Mesenchymal stem cell (in vitro differentiated cells and primary cell): ENCODE results near the gene PCDH18.
A peak's percentile ranks its signal among the peaks of the same experiment; 100 is the strongest.

Experiments used
- DNase-seq: peaks from one replicate; pipeline ENCODE4 v3.0.0-alpha.2; 2013
- H2AFZ ChIP-seq: one replicate; pipeline ENCODE4 v1.6.1; 2013; ENCODE audit warnings: low read depth, mild to moderate bottlenecking, control low read depth, inconsistent platforms, low read length, moderate library complexity
- H2AK5ac ChIP-seq: 2 replicates; pipeline ENCODE4 v1.6.1; 2013; ENCODE audit warnings: low read length, moderate library complexity, mild to moderate bottlenecking, inconsistent platforms; ENCODE audit not compliant: severe bottlenecking
- H2BK120ac ChIP-seq: one replicate; pipeline ENCODE4 v1.6.1; 2013; ENCODE audit warnings: low read depth, mild to moderate bottlenecking, inconsistent platforms, low read length, moderate library complexity
- H2BK12ac ChIP-seq, 2 experiments: one replicate each; pipeline ENCODE4 v1.6.1; 2013; ENCODE audit warnings: inconsistent platforms in 2 of 2, low read length in 2 of 2, mild to moderate bottlenecking in 2 of 2, moderate library complexity in 2 of 2, control low read depth in 1 of 2
- H2BK15ac ChIP-seq: one replicate; pipeline ENCODE4 v1.6.1; 2013; ENCODE audit warnings: mild to moderate bottlenecking, low read depth, inconsistent platforms; ENCODE audit not compliant: poor library complexity, severe bottlenecking
- H2BK5ac ChIP-seq: 2 replicates; pipeline ENCODE4 v1.6.1; 2013; ENCODE audit warnings: low read depth, mild to moderate bottlenecking, low read length, control low read depth, inconsistent platforms; ENCODE audit not compliant: poor library complexity, severe bottlenecking
- H3K14ac ChIP-seq, 2 experiments: one replicate each; pipeline ENCODE4 v1.6.1; 2013; ENCODE audit warnings: inconsistent platforms in 2 of 2, low read length in 2 of 2, control low read depth in 1 of 2, mild to moderate bottlenecking in 1 of 2, moderate library complexity in 1 of 2
- H3K18ac ChIP-seq, 2 experiments: one replicate each; pipeline ENCODE4 v1.6.1; 2013; ENCODE audit warnings: inconsistent platforms in 2 of 2, low read length in 2 of 2, control low read depth in 1 of 2, low read depth in 1 of 2, mild to moderate bottlenecking in 1 of 2
- H3K23ac ChIP-seq, 2 experiments: one replicate each; pipeline ENCODE4 v1.6.1; 2013; ENCODE audit warnings: inconsistent platforms in 2 of 2, low read length in 2 of 2, mild to moderate bottlenecking in 2 of 2, moderate library complexity in 2 of 2, control low read depth in 1 of 2
- H3K27ac ChIP-seq: 2 replicates; pipeline ENCODE4 v1.5.1; 2013; ENCODE audit warnings: mild to moderate bottlenecking, moderate library complexity, low read length, control low read depth, inconsistent platforms; ENCODE audit not compliant: poor library complexity, severe bottlenecking
- H3K27me3 ChIP-seq, 2 experiments: 2 replicates each; pipeline versions ENCODE4 v1.6.1 to v1.7.0; 2013; ENCODE audit warnings: low read length in 2 of 2, mild to moderate bottlenecking in 2 of 2, moderate library complexity in 2 of 2, control low read depth in 1 of 2, inconsistent platforms in 1 of 2; ENCODE audit not compliant: control insufficient read depth in 1 of 2, insufficient read depth in 1 of 2
- H3K36me3 ChIP-seq, 2 experiments: 2 replicates each; pipeline versions ENCODE4 v1.6.1 to v1.7.0; 2013; ENCODE audit warnings: low read length in 2 of 2, control low read depth in 1 of 2, inconsistent platforms in 1 of 2, low read depth in 1 of 2, mild to moderate bottlenecking in 1 of 2; ENCODE audit not compliant: insufficient read depth in 2 of 2, control insufficient read depth in 1 of 2
- H3K4ac ChIP-seq, 2 experiments: one replicate each; pipeline ENCODE4 v1.6.1; 2013; ENCODE audit warnings: inconsistent platforms in 2 of 2, low read length in 2 of 2, mild to moderate bottlenecking in 2 of 2, moderate library complexity in 2 of 2, control low read depth in 1 of 2, low read depth in 1 of 2
- H3K4me1 ChIP-seq: 2 replicates; pipeline ENCODE4 v1.6.1; 2013; ENCODE audit warnings: low read depth, low read length, control low read depth; ENCODE audit not compliant: control insufficient read depth, insufficient read depth
- H3K4me2 ChIP-seq: 2 replicates; pipeline ENCODE4 v1.6.1; 2013; ENCODE audit warnings: low read length, mild to moderate bottlenecking, inconsistent platforms; ENCODE audit not compliant: poor library complexity, severe bottlenecking
- H3K4me3 ChIP-seq, 2 experiments: 2 replicates each; pipeline versions ENCODE4 v1.5.1 to v1.7.0; 2013; ENCODE audit warnings: low read length in 2 of 2, mild to moderate bottlenecking in 2 of 2, control low read depth in 1 of 2, low read depth in 1 of 2; ENCODE audit not compliant: insufficient read depth in 1 of 2
- H3K79me1 ChIP-seq: replicated peaks from 2 replicates; pipeline ENCODE4 v1.6.1; 2013; ENCODE audit warnings: mild to moderate bottlenecking, control low read depth, low read length, inconsistent platforms; ENCODE audit not compliant: poor library complexity, severe bottlenecking
- H3K9ac ChIP-seq: 2 replicates; pipeline ENCODE4 v1.7.0; 2013; ENCODE audit warnings: mild to moderate bottlenecking, low read length, moderate library complexity
- H3K9me3 ChIP-seq: 2 replicates; pipeline ENCODE4 v1.7.0; 2013; ENCODE audit warnings: mild to moderate bottlenecking, low read length; ENCODE audit not compliant: control insufficient read depth
- H4K8ac ChIP-seq: one replicate; pipeline ENCODE4 v1.6.1; 2013; ENCODE audit warnings: inconsistent platforms, mild to moderate bottlenecking, low read length, moderate library complexity
- H4K91ac ChIP-seq: one replicate; pipeline ENCODE4 v1.6.1; 2013; ENCODE audit warnings: mild to moderate bottlenecking, low read length, inconsistent platforms
- WGBS: methylation state at CpG from one replicate; pipeline ENCODE4 v1.1.7; 2013; ENCODE audit warnings: mixed read lengths; 5-methylcytosine and 5-hydroxymethylcytosine counted together

The PCDH18 gene

DNA sequence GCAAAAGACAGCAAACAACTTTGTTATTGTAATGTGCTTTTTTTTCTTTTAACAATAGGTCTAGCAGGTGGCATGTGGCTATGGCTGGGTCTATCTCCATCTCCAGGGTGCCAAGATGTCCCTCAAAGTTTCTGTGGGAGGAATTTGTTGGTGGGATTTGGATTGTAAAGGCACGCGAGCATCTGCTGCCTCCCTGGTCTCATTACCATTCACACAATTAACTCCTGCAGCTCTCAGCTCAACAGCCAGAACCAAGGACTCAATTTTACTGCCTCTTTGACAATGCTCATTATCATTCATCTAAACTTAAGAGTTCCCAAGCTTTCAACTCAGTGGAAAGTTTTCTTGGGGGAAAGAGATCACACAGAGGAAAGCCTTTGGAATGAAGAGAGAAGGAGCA, 10.9 kb upstream of the PCDH18 start:
- 67% methylated on average over 2 of the region's 2 CpGs for WGBS
- Histone ChIP-seq H2AK5ac (no peak overlapping the region), H3K4me2 (no peak overlapping the region)

GRCh38 chr4:137541876-137542646, 9.8 kb upstream of the PCDH18 start:
- Histone ChIP-seq H3K18ac (no peak overlapping the region), H3K4ac (no peak overlapping the region), H3K14ac (no peak overlapping the region), H3K27me3 (no peaks in the 10 kb centered on the region), H3K9ac (peak overlapping the region; percentile 95), H2BK15ac (no peak overlapping the region), H4K8ac (no peak overlapping the region), H3K79me1 (no peaks in the 10 kb centered on the region), H2AK5ac (no peak overlapping the region), H3K9me3 (no peaks in the 10 kb centered on the region), H3K27ac (no peak overlapping the region), H3K4me1 (no peaks in the 10 kb centered on the region), H3K4me3 (peak overlapping the region in 1 of 2 experiments; percentile 74), H3K4me2 (no peak overlapping the region), H2BK120ac (no peak overlapping the region), H2BK5ac (no peak overlapping the region), H3K23ac (no peak overlapping the region), H2BK12ac (no peak overlapping the region), H2AFZ (no peak overlapping the region), H3K36me3 (no peaks in the 10 kb centered on the region), H4K91ac (no peak overlapping the region)
- no peak for DNase-seq
- 61% methylated on average over 6 of the region's 7 CpGs for WGBS

More for the DNA sequence above, 10.9 kb upstream of the PCDH18 start:
- DNase-seq: no peak
- Histone ChIP-seq H3K36me3 (no peaks in the 10 kb centered on the region), H2BK15ac (no peak overlapping the region), H3K23ac (no peak overlapping the region), H2BK120ac (no peak overlapping the region), H3K4me1 (no peaks in the 10 kb centered on the region), H3K27ac (no peak overlapping the region), H2BK5ac (no peak overlapping the region), H4K8ac (no peak overlapping the region), H2BK12ac (peak overlapping the region in 1 of 2 experiments; percentile 67), H3K18ac (peak overlapping the region in 1 of 2 experiments; percentile 33), H3K4ac (no peak overlapping the region), H2AFZ (no peak overlapping the region), H3K4me3 (peak overlapping the region in 1 of 2 experiments; percentile 74), H3K9ac (peak overlapping the region; percentile 95), H3K14ac (no peak overlapping the region), H3K27me3 (no peaks in the 10 kb centered on the region), H4K91ac (no peak overlapping the region), H3K79me1 (no peaks in the 10 kb centered on the region), H3K9me3 (no peaks in the 10 kb centered on the region)

DNA sequence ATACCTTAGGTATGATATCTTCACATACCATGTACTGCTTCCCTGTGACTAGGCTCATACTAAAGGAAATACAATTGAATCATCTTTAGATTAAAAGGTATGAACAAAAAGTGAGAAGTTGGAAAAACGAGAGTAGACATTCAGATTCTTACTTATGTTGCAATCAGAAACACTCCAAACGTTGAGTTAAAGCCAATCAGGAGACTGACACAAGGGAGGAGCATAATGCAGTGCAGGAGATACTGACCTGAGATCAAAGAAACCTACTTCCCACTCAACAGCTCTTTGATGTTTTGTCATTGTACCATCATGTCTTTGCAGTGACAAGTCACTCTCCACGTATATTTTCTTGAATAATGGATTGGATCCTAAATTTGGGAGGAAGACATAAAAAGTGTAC, 8.9 kb upstream of the PCDH18 start:
- H2BK120ac ChIP-seq: no peak overlapping the region
- no peak overlapping the region for H2BK12ac ChIP-seq
- WGBS: 39% methylated on average over 2 of the region's 3 CpGs
- H3K4ac ChIP-seq: no peak overlapping the region
- no peaks in the 10 kb centered on the region for H3K4me1 ChIP-seq
- peak overlapping the region in 1 of 2 experiments; percentile 74 for H3K4me3 ChIP-seq
- DNase-seq: no peak
- no peak overlapping the region for H2AFZ ChIP-seq
- no peaks in the 10 kb centered on the region for H3K36me3 ChIP-seq
- no peak overlapping the region for H3K14ac ChIP-seq
- H4K91ac ChIP-seq: no peak overlapping the region
- no peak overlapping the region for H4K8ac ChIP-seq
- H3K79me1 ChIP-seq: no peaks in the 10 kb centered on the region
- H3K27ac ChIP-seq: no peak overlapping the region
- H3K9me3 ChIP-seq: no peaks in the 10 kb centered on the region
- no peak overlapping the region for H3K4me2 ChIP-seq
- H3K18ac ChIP-seq: no peak overlapping the region
- no peak overlapping the region for H2BK5ac ChIP-seq
- H3K9ac ChIP-seq: peak overlapping the region; percentile 95
- no peak overlapping the region for H3K23ac ChIP-seq
- H3K27me3 ChIP-seq: no peaks in the 10 kb centered on the region
- H2BK15ac ChIP-seq: no peak overlapping the region
- no peak overlapping the region for H2AK5ac ChIP-seq

DNA sequence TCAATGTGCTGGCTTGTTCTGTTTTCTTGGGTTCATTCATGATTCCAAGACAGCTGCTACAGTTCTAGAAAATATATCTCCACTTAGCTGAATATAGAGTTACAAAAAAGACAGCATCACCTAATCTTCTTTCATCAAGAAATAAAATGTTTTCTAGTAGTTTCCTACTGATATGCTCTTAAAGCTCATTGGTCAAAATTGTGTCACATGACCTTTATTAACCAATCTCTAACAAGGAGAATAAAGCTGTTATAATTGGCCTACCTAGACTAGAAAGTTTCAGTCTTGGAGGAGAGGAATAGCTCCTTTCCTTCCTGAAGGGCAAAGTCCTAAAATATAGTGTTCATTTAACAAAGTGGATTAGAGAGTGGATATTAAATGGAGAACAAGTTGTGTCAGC, 8.1 kb upstream of the PCDH18 start:
- Histone ChIP-seq H3K18ac (no peak overlapping the region), H3K36me3 (no peaks in the 10 kb centered on the region), H3K9me3 (no peaks in the 10 kb centered on the region), H3K9ac (no peak overlapping the region), H3K79me1 (no peaks in the 10 kb centered on the region), H3K23ac (no peak overlapping the region), H3K4me3 (no peak overlapping the region), H4K8ac (no peak overlapping the region), H3K14ac (no peak overlapping the region), H2AFZ (no peak overlapping the region), H4K91ac (no peak overlapping the region), H3K4me1 (no peaks in the 10 kb centered on the region), H2BK12ac (no peak overlapping the region), H3K4ac (no peak overlapping the region), H2BK120ac (no peak overlapping the region), H3K4me2 (no peak overlapping the region), H2BK15ac (no peak overlapping the region), H2BK5ac (no peak overlapping the region), H3K27ac (no peak overlapping the region), H3K27me3 (no peaks in the 10 kb centered on the region), H2AK5ac (no peak overlapping the region)
- no peak for DNase-seq
